Calu3 (cell line): ENCODE results near the gene ANKMY1. TPM values are rescaled to one million over a fixed set of nuclear protein-coding genes. Genes with fewer than 3 reads are reported as not detected.

Source experiments
- BruUV-seq: library from RNA; stranded (reverse); fragments of 400-500 nt; replicated peaks from 2 replicates; lab custom pipeline; 2021; lab: Mats Ljungman, UMichigan
- CTCF ChIA-PET: fragments of 300-600 bp; sonication (Branson Sonifier 250); formaldehyde crosslinking; loops from one replicate; lab custom pipeline; 2022; ENCODE audit warnings: antibody characterized with exemption; lab: Charles Lee
- DNase-seq: peaks from one replicate; pipeline ENCODE4 v3.0.0; 2022
- H3K27ac Mint-ChIP-seq: one replicate; pipeline ENCODE4 v1.8.0; 2022; ENCODE audit warnings: mixed read lengths; ENCODE audit not compliant: unreplicated experiment
- H3K27me3 Mint-ChIP-seq: one replicate; pipeline ENCODE4 v1.8.0; 2022; ENCODE audit warnings: mixed read lengths; ENCODE audit not compliant: unreplicated experiment
- H3K36me3 Mint-ChIP-seq: one replicate; pipeline ENCODE4 v1.8.0; 2022; ENCODE audit warnings: mild to moderate bottlenecking, moderate library complexity, mixed read lengths; ENCODE audit not compliant: insufficient read depth, unreplicated experiment
- H3K4me1 Mint-ChIP-seq: one replicate; pipeline ENCODE4 v1.8.0; 2022; ENCODE audit warnings: mild to moderate bottlenecking, low read depth, mixed read lengths; ENCODE audit not compliant: unreplicated experiment
- H3K4me3 Mint-ChIP-seq: one replicate; pipeline ENCODE4 v1.8.0; 2022; ENCODE audit warnings: mild to moderate bottlenecking, low read depth, moderate library complexity, mixed read lengths; ENCODE audit not compliant: unreplicated experiment
- H3K9me3 Mint-ChIP-seq: one replicate; pipeline ENCODE4 v1.8.0; 2022; ENCODE audit warnings: low read depth, mixed read lengths; ENCODE audit not compliant: unreplicated experiment
- CTCF ChIP-seq: fragments of 200-600 bp; IDR thresholded peaks from one replicate; pipeline ENCODE4 v1.8.0; 2022; ENCODE audit warnings: antibody characterized with exemption; ENCODE audit not compliant: unreplicated experiment
- intact Hi-C: fragments of 100-400 bp; cut with micrococcal nuclease; formaldehyde crosslinking; loops from one replicate; pipeline ENCODE4 v1.10.0; 2022; ENCODE audit not compliant: unreplicated experiment
- total RNA-seq: library from RNA; stranded (reverse); gene quantifications from 2 replicates; pipeline ENCODE4 v1.2.3, GENCODE V29; 2022

The ANKMY1 gene
- total RNA-seq, 1 experiment from 2014 or later = 38.2 TPM

GRCh38 chr2:240568678-240569522 is 11.1 kb upstream of the ANKMY1 start:
- H3K36me3 Mint-ChIP-seq = peaks cover 82% of the 10 kb centered on the region
- BruUV-seq = no TSS peak
- H3K27me3 Mint-ChIP-seq = no peaks in the 10 kb centered on the region
- no peaks in the 10 kb centered on the region for H3K9me3 Mint-ChIP-seq
- peaks cover 32% of the 10 kb centered on the region for H3K4me1 Mint-ChIP-seq
- H3K4me3 Mint-ChIP-seq = peak overlapping the region; percentile 85
- peak; percentile 66 for DNase-seq
- intact Hi-C loops = no loop called here
- H3K27ac Mint-ChIP-seq = peak overlapping the region; percentile 88
- CTCF ChIA-PET = interaction anchor here (1.2 to 1.4 kb wide), 3 partner anchors 11 to 36 kb away, joined by 3 to 4 read pairs (median 3); partner anchors contain the start of gene CAPN10
- TF ChIP-seq CTCF = no peak

GRCh38 chr2:240567872-240568677 is 10.3 kb upstream of the ANKMY1 start, which contains the start of gene RNPEPL1:
TSS of gene RNPEPL1 (plus strand) at chr2:240568484. CDS start at chr2:240568587, 103 bp downstream.
- BruUV-seq = no TSS peak
- TF ChIP-seq CTCF = no peak
- Mint-ChIP-seq H3K4me1 (peaks cover 32% of the 10 kb centered on the region), H3K36me3 (peaks cover 75% of the 10 kb centered on the region), H3K27ac (peak within 1 kb of the TSS; percentile 97), H3K9me3 (no peaks in the 10 kb centered on the region), H3K27me3 (no peaks in the 10 kb centered on the region), H3K4me3 (peak within 1 kb of the TSS; percentile 85)
- DNase-seq = peak; percentile 64
- intact Hi-C loops = no loop called here
- CTCF ChIA-PET = interaction anchor here (0.6 to 3.5 kb wide), 2 partner anchors 18 to 59 kb away, joined by 6 to 24 read pairs; partner anchors contain the start of gene CAPN10

GRCh38 chr2:240567137-240567871 is 9.5 kb upstream of the ANKMY1 start:
- DNase-seq = no peak
- no peak for TF ChIP-seq CTCF
- H3K27ac Mint-ChIP-seq = peak overlapping the region; percentile 97
- peak overlapping the region; percentile 85 for H3K4me3 Mint-ChIP-seq
- CTCF ChIA-PET = interaction anchor here (0.6 to 3.5 kb wide), 6 partner anchors 10 to 60 kb away, joined by 5 to 38 read pairs (median 6); partner anchors contain the start of gene CAPN10
- intact Hi-C loops = no loop called here
- H3K36me3 Mint-ChIP-seq = peaks cover 70% of the 10 kb centered on the region
- H3K4me1 Mint-ChIP-seq = peaks cover 33% of the 10 kb centered on the region
- no peaks in the 10 kb centered on the region for H3K9me3 Mint-ChIP-seq
- no peaks in the 10 kb centered on the region for H3K27me3 Mint-ChIP-seq
- BruUV-seq = TSS peak; percentile 35
